Lung (tissue), 12 donors: ENCODE results near the gene PTPRC. TPM values are rescaled to one million over a fixed set of nuclear protein-coding genes. Genes with fewer than 3 reads are reported as not detected.

Experiments used
- ATAC-seq: fragments of 200-7000 bp; cut with Tn5 transposase; one replicate; pipeline ENCODE4 v1.9.1; 2020; ENCODE audit warnings: moderate number of reproducible peaks; ENCODE audit not compliant: insufficient read depth, low FRiP score
- DNase-seq, 3 donors: peaks; one replicate each; pipeline ENCODE4 v3.0.0-alpha.2; 2013 to 2017
- H3K27ac ChIP-seq, 2 donors: one replicate each; pipeline ENCODE4 v1.5.1; 2013; ENCODE audit warnings: mild to moderate bottlenecking in 2 of 2, moderate library complexity in 2 of 2, control low read depth in 1 of 2, inconsistent platforms in 1 of 2, low read depth in 1 of 2, low read length in 1 of 2
- H3K27me3 ChIP-seq, 3 donors: one replicate each; pipeline ENCODE4 v1.5.1; 2013; ENCODE audit warnings: low read length in 2 of 3; ENCODE audit not compliant: control insufficient read depth in 3 of 3, insufficient read depth in 3 of 3
- H3K36me3 ChIP-seq, 4 donors: one replicate each; pipeline ENCODE4 v1.5.1; 2013; ENCODE audit warnings: low read length in 4 of 4, mild to moderate bottlenecking in 1 of 4, moderate library complexity in 1 of 4; ENCODE audit not compliant: control insufficient read depth in 4 of 4, insufficient read depth in 4 of 4
- H3K4me1 ChIP-seq, 5 donors: one replicate each; pipeline ENCODE4 v1.5.1; 2013; ENCODE audit warnings: low read length in 5 of 5, mild to moderate bottlenecking in 2 of 5, moderate library complexity in 1 of 5; ENCODE audit not compliant: control insufficient read depth in 5 of 5, insufficient read depth in 5 of 5
- H3K4me3 ChIP-seq: one replicate; pipeline ENCODE4 v1.5.1; 2013; ENCODE audit warnings: mild to moderate bottlenecking, control low read depth, moderate library complexity
- H3K9ac ChIP-seq, 2 donors: one replicate each; pipeline ENCODE4 v1.5.1; 2013; ENCODE audit warnings: low read length in 2 of 2, control low read depth in 1 of 2; ENCODE audit not compliant: insufficient read depth in 1 of 2
- H3K9me3 ChIP-seq, 4 donors: one replicate each; pipeline ENCODE4 v1.5.1; 2013; ENCODE audit warnings: low read length in 3 of 4, mild to moderate bottlenecking in 1 of 4, moderate library complexity in 1 of 4; ENCODE audit not compliant: control insufficient read depth in 4 of 4, insufficient read depth in 3 of 4
- CTCF ChIP-seq: IDR thresholded peaks from 2 replicates; pipeline ENCODE4 v1.5.1; 2012; ENCODE audit warnings: mild to moderate bottlenecking; ENCODE audit errors: control extremely low read depth, extremely low read depth
- WGBS, 2 donors: extraction: QIAGEN DNeasy Blood & Tissue Kit; methylation state at CpG; one replicate each; pipeline ENCODE4 v1.1.7; 2013; 5-methylcytosine and 5-hydroxymethylcytosine counted together
- polyA plus RNA-seq, 2 donors: library from polyadenylated mRNA; stranded (reverse); fragments of 200-250 nt; gene quantifications; one replicate each; pipeline ENCODE4 v1.2.1, GENCODE V29; 2013
- total RNA-seq, 2 donors: library from RNA; depleted of rRNA in 1 of 2; stranded (reverse); fragments of >200 nt in 1 of 2; gene quantifications; one replicate each; pipeline ENCODE4 v1.2.1, GENCODE V29; 2014 to 2021
- donor health status: control.
- donor health status: control.
- donor health status: Bipolar disorder and iron deficiency.
- donor health status: healthy.
- donor health status: DM: yes; HTN: yes; CAD: no.

PTPRC gene
- total and polyA plus RNA-seq, 4 donors = 8.2 to 142 (median 86.1) TPM

- Histone ChIP-seq H3K36me3 (no peaks in the 10 kb centered on the region), H3K4me1 (no peaks in the 10 kb centered on the region), H3K9ac (no peak overlapping the region), H3K27me3 (no peaks in the 10 kb centered on the region), H3K9me3 (no peaks in the 10 kb centered on the region), H3K4me3 (no peak overlapping the region), H3K27ac (no peak overlapping the region)
- 34 to 54% methylated on average over 1 of the region's 1 CpG for WGBS, 2 donors
- ATAC-seq = no peak
- DNase-seq = no peak
- TF ChIP-seq CTCF = no peak
Observed at GRCh38 chr1:198639671-198640143, 867 bp downstream of the PTPRC start.

- no peaks in the 10 kb centered on the region for H3K9me3 ChIP-seq
- no peak for DNase-seq
- no peaks in the 10 kb centered on the region for H3K27me3 ChIP-seq
- no peaks in the 10 kb centered on the region for H3K4me1 ChIP-seq
- WGBS, 2 donors = 30 to 65% methylated on average over 2 of the region's 2 CpGs
- no peak for ATAC-seq
- no peak overlapping the region for H3K9ac ChIP-seq
- H3K36me3 ChIP-seq = no peaks in the 10 kb centered on the region
- no peak overlapping the region for H3K4me3 ChIP-seq
- TF ChIP-seq CTCF = no peak
- no peak overlapping the region for H3K27ac ChIP-seq
Observed at GRCh38 chr1:198640174-198640573, 1.3 kb downstream of the PTPRC start.

- H3K27ac ChIP-seq = no peak overlapping the region
- H3K9ac ChIP-seq = no peak overlapping the region
- no peak for DNase-seq
- WGBS, 2 donors = 25 to 55% methylated on average over 2 of the region's 2 CpGs
- H3K4me1 ChIP-seq = no peaks in the 10 kb centered on the region
- H3K36me3 ChIP-seq = no peaks in the 10 kb centered on the region
- no peaks in the 10 kb centered on the region for H3K27me3 ChIP-seq
- no peak for ATAC-seq
- no peak for TF ChIP-seq CTCF
- no peaks in the 10 kb centered on the region for H3K9me3 ChIP-seq
- H3K4me3 ChIP-seq = no peak overlapping the region
Observed at GRCh38 chr1:198641501-198641900, 2.7 kb downstream of the PTPRC start.
